Activated CD4-positive, alpha-beta T cell treated with anti-CD3 and anti-CD28 coated beads, Interleukin-2, amount 50 U/mL, for 16 hours (primary cell): Measurements from ENCODE around the gene OTOG.
"Not testable (repeated sequence)": the region's sequence is repeated elsewhere in the genome, so short reads cannot be mapped to it uniquely, and the experiment has no call there.

ENCODE experiments used
- DNase-seq: peaks from one replicate; pipeline ENCODE4 v3.0.0-alpha.2; 2020

The OTOG gene

GRCh38 chr11:17607591-17608570, 60.8 kb downstream of the OTOG start:
- no peak for DNase-seq

DNA sequence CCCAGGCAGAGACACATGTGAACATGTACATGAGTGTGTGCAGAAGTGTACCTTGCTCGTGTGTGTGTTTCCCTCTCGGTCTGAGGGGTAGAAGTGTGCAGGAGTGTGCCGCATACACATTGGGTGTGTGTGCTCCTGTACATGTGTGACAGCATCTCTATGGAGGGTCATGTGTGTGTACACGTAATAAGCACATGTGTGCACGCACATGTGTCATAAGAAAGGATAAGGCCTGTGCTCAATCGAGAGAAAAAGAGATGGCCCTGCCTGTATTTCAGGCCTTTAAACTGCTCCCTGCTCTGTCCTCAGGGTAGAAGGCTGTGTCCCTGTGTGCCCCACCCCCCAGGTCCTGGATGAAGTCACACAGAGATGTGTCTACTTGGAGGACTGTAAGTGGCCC, 61.8 kb downstream of the OTOG start:
- no peak for DNase-seq

GRCh38 chr11:17609291-17610084, 62.4 kb downstream of the OTOG start:
- DNase-seq, result no peak

DNA sequence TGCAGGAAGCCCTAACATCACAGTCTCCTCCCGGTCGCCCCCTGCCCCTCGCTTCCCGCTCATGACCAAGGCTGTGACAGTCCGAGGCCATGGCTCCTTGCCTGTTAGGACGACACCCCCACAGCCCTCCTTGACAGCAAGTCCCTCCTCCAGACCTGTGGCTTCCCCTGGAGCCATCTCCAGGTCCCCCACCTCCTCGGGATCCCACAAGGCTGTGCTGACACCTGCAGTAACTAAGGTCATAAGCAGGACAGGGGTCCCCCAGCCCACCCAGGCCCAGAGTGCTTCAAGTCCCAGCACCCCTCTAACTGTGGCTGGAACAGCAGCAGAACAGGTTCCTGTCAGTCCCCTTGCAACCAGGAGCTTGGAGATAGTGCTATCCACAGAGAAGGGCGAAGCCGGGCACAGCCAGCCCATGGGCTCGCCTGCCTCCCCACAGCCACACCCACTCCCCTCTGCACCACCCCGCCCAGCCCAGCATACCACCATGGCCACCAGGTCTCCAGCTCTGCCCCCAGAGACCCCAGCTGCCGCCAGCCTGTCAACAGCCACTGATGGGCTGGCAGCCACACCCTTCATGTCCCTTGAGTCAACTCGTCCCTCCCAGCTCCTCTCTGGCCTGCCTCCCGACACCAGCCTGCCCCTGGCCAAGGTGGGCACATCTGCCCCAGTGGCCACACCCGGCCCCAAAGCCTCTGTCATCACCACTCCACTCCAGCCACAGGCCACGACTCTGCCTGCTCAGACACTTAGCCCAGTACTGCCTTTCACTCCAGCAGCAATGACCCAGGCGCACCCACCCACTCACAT, 63.2 kb downstream of the OTOG start:
- DNase-seq, result no peak

DNA sequence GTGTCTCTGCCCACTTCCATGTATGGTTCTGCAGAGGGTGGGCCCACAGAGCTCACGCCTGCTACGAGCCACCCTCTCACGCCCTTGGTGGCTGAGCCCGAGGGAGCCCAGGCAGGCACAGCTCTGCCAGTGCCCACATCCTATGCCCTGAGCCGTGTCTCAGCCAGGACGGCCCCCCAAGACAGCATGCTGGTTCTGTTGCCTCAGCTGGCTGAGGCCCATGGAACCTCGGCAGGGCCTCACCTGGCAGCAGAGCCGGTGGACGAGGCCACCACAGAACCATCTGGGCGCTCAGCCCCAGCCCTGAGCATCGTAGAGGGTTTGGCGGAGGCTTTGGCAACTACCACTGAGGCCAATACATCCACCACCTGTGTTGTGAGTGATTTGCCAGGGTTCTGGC, 64.0 kb downstream of the OTOG start:
- DNase-seq, result no peak

DNA sequence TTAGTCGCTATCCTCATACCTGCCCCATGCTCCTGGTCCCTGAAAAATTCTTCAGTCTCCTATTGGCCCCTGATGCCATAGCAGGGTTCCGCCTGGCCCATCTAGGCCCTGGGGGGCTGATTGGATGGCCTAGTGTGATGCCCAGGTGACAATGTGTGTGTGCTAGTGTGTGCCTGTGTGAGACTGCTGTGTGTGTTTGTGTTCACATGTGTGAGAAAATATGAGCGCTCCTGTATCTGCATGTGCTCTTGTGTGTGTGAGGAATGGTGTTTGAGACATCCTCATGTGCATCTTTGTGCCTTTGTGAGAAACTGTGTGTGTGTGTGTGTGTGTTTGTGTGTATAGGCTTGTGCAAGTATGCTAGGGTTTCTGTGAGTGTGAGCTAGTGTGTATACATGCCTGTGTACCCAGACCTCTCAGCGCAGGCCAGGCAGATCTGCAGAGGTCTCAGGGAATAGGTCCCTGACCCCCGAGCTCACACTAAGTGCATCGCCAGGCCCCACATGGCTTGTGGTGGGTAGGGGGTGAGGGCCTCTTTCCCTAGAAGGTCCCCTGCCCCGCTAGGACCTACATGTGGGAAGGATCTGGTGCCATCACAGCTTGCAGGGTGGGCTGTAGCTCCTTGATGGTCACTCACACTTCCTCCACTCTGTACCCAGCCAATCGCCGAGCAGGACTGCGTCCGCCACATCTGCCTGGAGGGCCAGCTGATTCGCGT, 64.6 kb downstream of the OTOG start:
- no peak for DNase-seq

DNA sequence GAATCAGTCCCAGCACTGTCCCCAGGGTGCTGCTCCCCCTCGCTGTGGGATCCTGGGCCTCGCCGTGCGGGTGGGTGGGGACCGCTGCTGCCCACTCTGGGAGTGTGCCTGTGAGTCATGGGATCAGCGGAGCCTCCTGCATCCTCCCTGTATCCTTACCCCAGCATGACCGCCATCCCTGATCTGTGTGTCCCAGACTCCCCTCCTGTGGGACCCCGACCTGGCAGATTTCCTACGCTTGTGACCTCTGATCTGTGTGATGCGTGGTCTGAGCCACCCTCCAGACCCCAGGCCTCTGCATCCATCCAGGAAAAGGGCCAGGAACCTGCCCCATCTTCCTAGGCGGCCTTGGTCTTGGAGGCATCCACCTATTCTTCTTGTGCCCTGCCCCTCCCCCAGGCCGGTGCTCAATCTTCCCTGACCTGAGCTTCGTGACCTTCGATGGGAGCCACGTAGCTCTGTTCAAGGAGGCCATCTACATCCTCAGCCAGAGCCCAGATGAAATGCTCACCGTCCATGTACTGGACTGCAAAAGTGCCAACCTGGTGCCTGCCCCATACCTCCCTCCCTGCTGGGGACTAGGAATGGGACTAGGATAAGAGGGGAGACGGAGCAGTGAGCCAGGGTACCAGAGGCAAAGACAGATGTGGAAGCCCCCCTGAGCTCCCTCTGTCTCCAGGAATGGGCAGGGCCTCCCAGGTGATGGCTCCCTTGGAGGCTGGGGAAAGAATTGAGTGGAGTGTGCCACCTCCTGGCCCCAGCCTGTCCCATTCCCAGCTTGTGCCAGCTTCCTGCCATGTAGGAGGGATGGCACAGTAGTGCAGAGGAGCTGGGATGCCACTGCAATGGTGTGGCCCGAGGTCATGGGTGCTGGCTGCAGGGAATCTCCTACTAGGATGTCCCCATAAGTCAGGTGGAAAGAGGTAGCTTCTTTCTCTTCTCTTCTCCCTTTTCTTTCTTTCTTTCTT, 65.4 kb downstream of the OTOG start:
- DNase-seq, result no peak

GRCh38 chr11:17613428-17613962, 66.4 kb downstream of the OTOG start:
- no peak for DNase-seq

GRCh38 chr11:17613983-17614382, 66.9 kb downstream of the OTOG start:
- no peak for DNase-seq

GRCh38 chr11:17622711-17623110, 75.7 kb downstream of the OTOG start:
- DNase-seq, result not testable (repeated sequence)

DNA sequence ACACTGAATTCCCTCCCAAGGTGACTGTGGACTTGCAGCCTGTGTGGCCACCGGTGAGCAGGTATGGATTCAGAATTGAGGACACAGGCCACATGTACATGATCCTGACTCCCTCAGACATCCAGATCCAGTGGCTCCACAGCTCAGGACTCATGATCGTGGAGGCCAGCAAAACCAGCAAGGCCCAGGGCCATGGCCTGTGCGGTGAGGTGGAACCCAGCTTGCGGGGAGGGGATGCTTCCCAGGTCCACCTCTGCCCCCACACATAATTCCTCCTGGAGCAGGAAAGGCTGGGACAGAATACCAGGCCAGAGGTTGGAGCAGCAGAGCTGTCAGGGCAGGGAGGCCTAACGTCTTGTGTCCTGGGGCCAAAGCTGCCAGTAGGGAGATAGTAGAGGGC, 82.1 kb downstream of the OTOG start:
- DNase-seq, result no peak

GRCh38 chr11:17630936-17631335, 83.9 kb downstream of the OTOG start:
- DNase-seq, result no peak

DNA sequence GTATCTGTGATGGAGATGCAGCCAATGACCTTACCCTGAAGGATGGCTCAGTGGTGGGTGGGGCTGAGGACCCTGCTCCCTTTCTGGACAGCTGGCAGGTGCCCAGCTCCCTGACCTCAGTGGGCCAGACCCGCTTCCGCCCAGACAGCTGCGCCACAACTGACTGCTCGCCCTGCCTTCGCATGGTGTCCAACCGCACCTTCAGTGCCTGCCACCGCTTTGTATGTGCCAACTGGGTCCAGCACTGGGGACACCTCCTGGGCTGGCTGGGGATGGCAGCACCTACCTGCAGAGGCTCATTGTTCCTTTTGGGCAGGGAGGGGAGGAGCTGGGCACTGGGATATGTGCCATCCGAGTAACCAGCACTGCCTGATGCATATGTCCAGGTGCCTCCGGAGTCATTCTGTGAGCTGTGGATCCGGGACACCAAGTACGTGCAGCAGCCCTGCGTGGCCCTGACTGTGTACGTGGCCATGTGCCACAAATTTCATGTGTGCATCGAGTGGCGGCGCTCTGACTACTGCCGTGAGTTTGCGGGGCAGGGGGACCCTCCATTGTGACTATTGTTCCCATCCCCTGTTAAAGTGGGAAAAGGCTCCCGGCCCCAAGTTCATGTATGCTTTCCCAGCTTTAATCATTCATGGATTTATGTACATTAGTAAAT, 84.8 kb downstream of the OTOG start:
- DNase-seq, result no peak

GRCh38 chr11:17633279-17633986, 86.4 kb downstream of the OTOG start:
- no peak for DNase-seq

DNA sequence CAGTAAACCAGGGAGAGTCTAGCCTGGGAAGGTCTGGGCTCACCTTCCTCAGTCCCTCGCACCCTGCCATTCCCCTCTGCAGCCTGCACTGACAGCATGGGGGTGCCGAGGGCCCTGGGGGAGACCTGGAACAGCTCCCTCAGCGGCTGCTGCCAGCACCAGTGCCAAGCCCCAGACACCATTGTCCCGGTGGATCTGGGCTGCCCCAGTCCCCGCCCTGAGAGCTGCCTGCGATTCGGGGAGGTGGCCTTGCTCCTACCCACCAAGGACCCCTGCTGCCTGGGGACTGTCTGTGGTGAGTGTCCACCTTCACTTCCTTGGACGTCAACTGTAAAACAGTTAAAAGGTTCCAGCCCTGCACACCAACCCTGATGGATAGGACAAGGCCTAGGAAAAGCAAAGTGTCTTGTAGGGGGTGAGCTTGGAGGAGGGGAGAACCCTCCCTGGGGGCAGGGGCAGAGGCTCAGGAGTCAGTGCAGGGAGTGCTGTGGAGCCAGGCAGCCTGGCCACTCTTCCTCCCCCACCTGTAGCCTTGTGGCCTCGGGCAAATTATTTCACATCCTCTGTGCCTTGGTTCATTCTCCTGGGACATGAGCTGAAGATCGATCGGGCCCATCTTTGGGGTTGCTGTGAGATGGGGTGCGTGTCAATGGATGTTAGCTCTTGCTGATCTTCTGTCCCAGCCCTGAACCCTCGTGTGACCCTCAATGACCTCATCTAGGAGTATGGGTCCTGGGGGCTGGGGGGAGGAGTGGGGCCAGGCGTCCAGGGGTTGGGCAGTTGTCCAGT, 87.1 kb downstream of the OTOG start:
- DNase-seq, result no peak

- DNase-seq, result no peak
These were observed 87.9 kb downstream of the OTOG start for GRCh38 chr11:17634776-17635550.

DNA sequence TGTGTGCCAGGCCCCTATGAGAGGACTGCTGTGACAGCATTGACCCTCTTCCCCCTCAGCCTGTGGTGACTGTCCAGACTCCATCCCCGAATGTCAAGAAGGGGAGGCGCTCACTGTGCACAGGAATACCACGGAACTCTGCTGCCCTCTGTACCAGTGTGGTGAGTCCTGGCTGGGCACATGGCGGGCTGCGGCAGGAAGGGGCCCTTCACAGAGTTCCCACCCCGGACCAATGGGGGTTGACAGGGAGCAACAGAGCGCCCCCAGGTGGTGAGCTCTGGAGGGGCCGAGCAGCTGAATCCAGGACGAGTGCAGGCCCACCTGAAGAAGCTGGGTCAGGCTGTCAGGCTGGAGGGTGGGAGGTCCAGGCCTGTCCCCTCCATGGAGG, 88.5 kb downstream of the OTOG start:
- DNase-seq, result no peak

DNA sequence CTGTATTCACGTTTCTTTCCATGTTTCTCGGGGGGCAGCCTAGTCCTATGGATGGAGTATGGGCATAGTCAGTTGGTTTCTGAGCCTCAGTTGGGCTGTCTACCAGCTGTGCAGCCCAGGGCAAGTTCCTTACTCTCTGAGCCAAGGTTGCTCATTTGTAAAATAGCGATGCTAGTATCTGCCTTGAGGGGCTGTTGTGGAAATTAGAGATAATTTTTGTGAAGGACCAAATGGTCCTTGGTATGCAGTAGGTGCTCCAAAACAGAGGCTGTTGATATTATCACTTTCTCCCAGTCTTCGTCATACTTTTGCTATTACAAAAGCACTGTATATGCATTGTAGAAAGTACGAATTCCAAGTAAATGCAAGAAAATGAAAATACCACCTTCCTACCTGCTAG, 89.7 kb downstream of the OTOG start:
- no peak for DNase-seq
